Measurements from ENCODE around the gene REEP1. TPM values are rescaled to one million over a fixed set of nuclear protein-coding genes. Genes with fewer than 3 reads are reported as not detected.
A peak's percentile ranks its signal among the peaks of the same experiment; 100 is the strongest.

The REEP1 gene
- total RNA-seq, 4 donors from 2014 or later: 9.7 to 24.5 (median 13.4) TPM

DNA sequence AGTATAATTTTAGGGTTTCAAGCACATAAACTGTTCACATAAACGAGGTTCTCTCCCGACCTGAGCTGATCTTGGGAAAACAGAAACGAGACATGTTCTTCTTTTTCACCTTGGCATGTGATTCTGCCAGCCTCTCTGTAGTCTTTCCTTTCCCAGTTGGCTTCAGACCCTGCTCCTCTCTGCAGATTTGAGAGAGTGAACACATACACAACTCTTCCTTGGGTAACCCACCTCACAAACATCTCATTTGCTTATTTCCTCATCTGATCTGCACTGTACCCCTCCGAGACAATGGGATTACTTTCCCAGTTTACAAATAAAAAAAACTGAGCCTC, 46.1 kb downstream of the REEP1 start:
- Histone ChIP-seq H3K4me3 (no peak overlapping the region), H3K4me1 (no peaks in the 10 kb centered on the region), H3K36me3 (no peaks in the 10 kb centered on the region), H3K9me3 (no peaks in the 10 kb centered on the region), H3K27me3 (no peaks in the 10 kb centered on the region), H3K27ac (peak overlapping the region in 1 of 2 donors; percentile 35)
- TF ChIP-seq, protein P1, sequence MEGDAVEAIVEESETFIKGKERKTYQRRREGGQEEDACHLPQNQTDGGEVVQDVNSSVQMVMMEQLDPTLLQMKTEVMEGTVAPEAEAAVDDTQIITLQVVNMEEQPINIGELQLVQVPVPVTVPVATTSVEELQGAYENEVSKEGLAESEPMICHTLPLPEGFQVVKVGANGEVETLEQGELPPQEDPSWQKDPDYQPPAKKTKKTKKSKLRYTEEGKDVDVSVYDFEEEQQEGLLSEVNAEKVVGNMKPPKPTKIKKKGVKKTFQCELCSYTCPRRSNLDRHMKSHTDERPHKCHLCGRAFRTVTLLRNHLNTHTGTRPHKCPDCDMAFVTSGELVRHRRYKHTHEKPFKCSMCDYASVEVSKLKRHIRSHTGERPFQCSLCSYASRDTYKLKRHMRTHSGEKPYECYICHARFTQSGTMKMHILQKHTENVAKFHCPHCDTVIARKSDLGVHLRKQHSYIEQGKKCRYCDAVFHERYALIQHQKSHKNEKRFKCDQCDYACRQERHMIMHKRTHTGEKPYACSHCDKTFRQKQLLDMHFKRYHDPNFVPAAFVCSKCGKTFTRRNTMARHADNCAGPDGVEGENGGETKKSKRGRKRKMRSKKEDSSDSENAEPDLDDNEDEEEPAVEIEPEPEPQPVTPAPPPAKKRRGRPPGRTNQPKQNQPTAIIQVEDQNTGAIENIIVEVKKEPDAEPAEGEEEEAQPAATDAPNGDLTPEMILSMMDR (IDR thresholded peaks at IDR 0.05): no peak
- no peak for TF ChIP-seq POLR2A (IDR thresholded peaks at IDR 0.05)
- intact Hi-C loops (cut with DNase I; ENCODE audit: low total_unique reads): no loop called here
- no peak for DNase-seq

DNA sequence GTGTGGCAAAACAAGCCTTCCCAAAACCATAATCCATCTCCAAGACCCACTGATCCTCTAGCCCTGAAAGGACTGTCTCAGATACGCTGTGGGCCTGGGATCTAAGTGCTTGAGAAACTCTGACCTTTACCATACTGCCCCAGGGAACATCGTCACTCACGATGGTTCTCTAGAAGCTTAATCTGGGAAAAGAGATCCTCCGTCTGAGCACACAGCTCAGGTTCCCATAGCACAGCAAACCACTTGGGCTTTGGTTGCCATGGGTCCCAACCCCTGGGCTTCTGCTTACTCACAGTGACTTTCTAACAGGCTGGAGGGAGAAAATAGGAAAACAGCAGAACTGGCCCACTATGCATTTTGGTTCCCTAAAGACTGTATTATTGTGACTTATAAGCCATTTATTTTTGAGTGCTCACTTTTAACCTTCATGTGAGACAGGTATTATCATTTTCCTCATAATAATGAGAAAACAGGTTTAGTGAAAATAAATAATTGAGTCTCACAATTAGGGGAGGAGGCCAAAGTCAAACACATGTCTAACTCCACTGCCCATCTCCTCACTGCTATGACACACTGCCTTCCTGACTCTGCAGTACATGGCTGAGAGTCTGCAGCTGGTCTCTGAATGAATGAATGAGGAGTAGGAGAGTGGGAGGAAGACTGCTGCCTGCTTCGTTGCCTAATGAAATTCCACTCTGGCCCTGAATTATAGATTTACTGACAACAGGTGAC, 46.7 kb downstream of the REEP1 start:
- H3K27me3 ChIP-seq: no peaks in the 10 kb centered on the region
- no peaks in the 10 kb centered on the region for H3K9me3 ChIP-seq
- H3K27ac ChIP-seq: peak overlapping the region; percentile 29 to 35
- TF ChIP-seq, protein P1 (IDR thresholded peaks at IDR 0.05): no peak
- no peak for TF ChIP-seq POLR2A (IDR thresholded peaks at IDR 0.05)
- no peaks in the 10 kb centered on the region for H3K4me1 ChIP-seq
- no peak overlapping the region for H3K4me3 ChIP-seq
- no peak for DNase-seq
- intact Hi-C loops (cut with DNase I; ENCODE audit: low total_unique reads): no loop called here
- no peaks in the 10 kb centered on the region for H3K36me3 ChIP-seq

DNA sequence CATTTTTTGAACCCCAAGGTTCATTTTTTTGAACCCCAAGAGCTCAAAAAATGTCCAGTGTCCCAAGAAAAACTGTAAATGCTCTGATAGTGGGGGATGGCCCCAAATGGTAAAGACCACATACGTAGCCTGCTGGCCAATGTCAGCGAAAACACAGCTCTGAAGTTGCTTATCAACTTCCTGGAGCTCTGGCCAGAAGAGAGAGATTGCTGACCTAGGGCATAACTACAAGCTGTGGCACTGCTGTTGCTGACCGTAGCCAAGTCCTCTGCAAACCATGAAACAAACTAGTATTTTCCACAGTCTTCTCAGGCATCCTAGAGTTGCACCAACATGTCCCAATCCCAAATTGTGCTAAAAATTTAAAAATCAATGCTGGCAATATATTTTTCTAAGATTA, 50.9 kb downstream of the REEP1 start:
- DNase-seq: no peak
- H3K4me3 ChIP-seq: no peak overlapping the region
- TF ChIP-seq, protein P1 (IDR thresholded peaks at IDR 0.05): no peak
- no peak for TF ChIP-seq POLR2A (IDR thresholded peaks at IDR 0.05)
- H3K27ac ChIP-seq: no peak overlapping the region
- no peaks in the 10 kb centered on the region for H3K27me3 ChIP-seq
- intact Hi-C loops (cut with DNase I; ENCODE audit: low total_unique reads): no loop called here
- no peaks in the 10 kb centered on the region for H3K4me1 ChIP-seq
- H3K36me3 ChIP-seq: no peaks in the 10 kb centered on the region
- no peaks in the 10 kb centered on the region for H3K9me3 ChIP-seq

DNA sequence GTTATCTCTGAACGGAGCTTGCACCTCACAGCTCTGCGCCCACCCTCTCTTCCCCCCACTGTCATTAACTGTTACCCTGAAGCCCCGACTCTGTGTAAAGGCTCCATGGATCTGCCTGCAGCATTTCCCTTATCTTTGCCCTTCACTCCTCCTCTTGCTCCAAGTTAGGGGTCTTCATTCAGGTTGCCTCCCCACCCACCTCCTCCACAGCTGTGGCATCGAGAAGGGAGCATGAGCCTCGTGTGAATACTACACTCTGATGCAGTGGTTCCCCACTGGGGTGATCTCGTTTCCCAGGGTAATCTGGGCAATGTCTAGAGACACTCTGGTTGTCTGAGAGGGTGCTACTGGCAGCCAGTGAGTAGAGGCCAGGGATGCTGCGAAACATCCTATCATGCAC, 51.4 kb downstream of the REEP1 start:
- no peak for DNase-seq
- TF ChIP-seq, protein P1 (IDR thresholded peaks at IDR 0.05): no peak
- no peak overlapping the region for H3K4me3 ChIP-seq
- no peaks in the 10 kb centered on the region for H3K4me1 ChIP-seq
- no peak overlapping the region for H3K27ac ChIP-seq
- no peaks in the 10 kb centered on the region for H3K9me3 ChIP-seq
- H3K27me3 ChIP-seq: no peaks in the 10 kb centered on the region
- intact Hi-C loops (cut with DNase I; ENCODE audit: low total_unique reads): no loop called here
- no peaks in the 10 kb centered on the region for H3K36me3 ChIP-seq

DNA sequence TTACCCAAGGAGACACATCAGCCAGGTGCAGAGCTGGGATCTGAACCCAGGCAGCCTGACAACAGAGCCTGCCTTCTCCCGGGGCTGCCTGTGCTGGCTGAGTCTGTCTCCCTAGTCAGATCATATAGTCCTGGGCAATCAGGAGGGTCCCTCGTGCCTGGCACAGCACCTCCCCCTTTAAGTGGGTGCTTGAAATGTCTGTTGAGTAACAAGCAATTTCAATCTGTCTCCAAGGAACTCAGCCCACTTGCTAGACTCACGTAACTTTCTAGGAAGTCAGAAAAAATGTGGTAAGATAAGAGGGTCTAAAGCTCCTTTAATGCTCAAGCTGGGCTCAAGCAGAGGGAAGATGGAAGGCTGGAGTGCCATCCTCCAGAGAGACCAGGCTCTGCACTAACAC, 51.9 kb downstream of the REEP1 start:
- DNase-seq: no peak
- no peak overlapping the region for H3K27ac ChIP-seq
- no peaks in the 10 kb centered on the region for H3K4me1 ChIP-seq
- no peaks in the 10 kb centered on the region for H3K9me3 ChIP-seq
- no peaks in the 10 kb centered on the region for H3K36me3 ChIP-seq
- intact Hi-C loops (cut with DNase I; ENCODE audit: low total_unique reads): no loop called here
- no peaks in the 10 kb centered on the region for H3K27me3 ChIP-seq
- H3K4me3 ChIP-seq: no peak overlapping the region
- TF ChIP-seq, protein P1 (IDR thresholded peaks at IDR 0.05): no peak
- no peak for TF ChIP-seq POLR2A (IDR thresholded peaks at IDR 0.05)

All from uterus (tissue), 4 donors.